Heart left ventricle (tissue), 16 donors: ENCODE measurements around the gene YPEL4. TPM values are rescaled to one million over a fixed set of nuclear protein-coding genes. Genes with fewer than 3 reads are reported as not detected.

Experiments used
- ATAC-seq, 4 donors: fragments of 200-7000 bp; cut with Tn5 transposase; one replicate each; pipeline ENCODE4 v1.9.1; 2020 to 2022; ENCODE audit warnings: moderate library complexity in 4 of 4, mild to moderate bottlenecking in 3 of 4, moderate number of reproducible peaks in 1 of 4
- DNase-seq, 5 donors: peaks; one replicate each; pipeline ENCODE4 v3.0.0-alpha.2; 2020
- H3K27ac ChIP-seq, 12 donors: fragments of 200-600 bp; sonication (generic) in 4 of 12; one replicate each; pipeline versions ENCODE4 v1.5.0 to v1.8.0; 2016 to 2022; ENCODE audit warnings: mild to moderate bottlenecking in 2 of 12
- H3K27me3 ChIP-seq, 9 donors: fragments of 200-600 bp; sonication (generic) in 2 of 9; one replicate each; pipeline versions ENCODE4 v1.5.1 to v1.8.0; 2016 to 2022; ENCODE audit warnings: mild to moderate bottlenecking in 3 of 9
- H3K36me3 ChIP-seq, 9 donors: fragments of 200-600 bp; sonication (generic) in 2 of 9; one replicate each; pipeline versions ENCODE4 v1.5.0 to v1.8.0; 2018 to 2022; ENCODE audit warnings: mild to moderate bottlenecking in 2 of 9
- H3K4me1 ChIP-seq, 12 donors: fragments of 200-600 bp; sonication (generic) in 4 of 12; one replicate each; pipeline versions ENCODE4 v1.5.0 to v1.8.0; 2016 to 2022; ENCODE audit warnings: mild to moderate bottlenecking in 3 of 12
- H3K4me3 ChIP-seq, 12 donors: fragments of 200-600 bp; sonication (generic) in 4 of 12; one replicate each; pipeline versions ENCODE4 v1.5.0 to v1.8.0; 2017 to 2022; ENCODE audit warnings: mild to moderate bottlenecking in 9 of 12, moderate library complexity in 4 of 12
- H3K9me3 ChIP-seq, 12 donors: fragments of 200-600 bp; sonication (generic) in 4 of 12; one replicate each; pipeline versions ENCODE4 v1.5.0 to v1.8.0; 2016 to 2022; ENCODE audit warnings: mild to moderate bottlenecking in 1 of 12
- CTCF ChIP-seq, 12 donors: fragments of 200-600 bp; sonication (generic) in 4 of 12; IDR thresholded peaks; one replicate each; pipeline versions ENCODE4 v1.5.0 to v1.8.0; 2018 to 2022; ENCODE audit warnings: antibody characterized with exemption in 12 of 12, mild to moderate bottlenecking in 5 of 12
- POLR2A ChIP-seq, 2 donors: fragments of 450-650 bp; IDR thresholded peaks; one replicate each; pipeline ENCODE4 v1.6.1; 2017; ENCODE audit warnings: antibody characterized with exemption in 2 of 2, mild to moderate bottlenecking in 2 of 2, moderate library complexity in 2 of 2
- WGBS, 4 donors: extraction: QIAGEN DNeasy Blood & Tissue Kit in 2 of 4; methylation state at CpG; one replicate each; pipeline versions ENCODE4 v1.1.5 to v1.1.7; 2013 to 2018; 5-methylcytosine and 5-hydroxymethylcytosine counted together
- intact Hi-C, 10 donors: fragments of 100-400 bp; cut with DNase I; formaldehyde crosslinking; loops; one replicate each; pipeline versions ENCODE4 v1.11.1 to v1.14.2; 2022
- polyA plus RNA-seq, 2 donors: library from polyadenylated mRNA; stranded (reverse); fragments of 200-250 nt; gene quantifications; one replicate each; pipeline ENCODE4 v1.2.3, GENCODE V29; 2013
- total RNA-seq, 9 donors: library from RNA; depleted of rRNA in 2 of 9; stranded (reverse); fragments of >200 nt in 2 of 9; fragmentation: NEBNext Ultra II Directional in 3 of 9; extraction: Animal tissue kit (Norgen Biotek cat#: 25700) in 3 of 9; gene quantifications; one replicate each; pipeline versions ENCODE4 v1.1.0 to v1.2.4, GENCODE V29; 2016 to 2023
- donor health status: ischemic (EF 13 %, LVEDD 7.1; RV severe dilation, severe dysfunction).
- donor health status: healthy with polysubstance abuse.
- donor health status: DM: no; HTN: yes; CAD: no.
- donor health status: DM: no; HTN: no; CAD: no.
- donor health status: ischemic (EF 25% LVEDD 6.9; RV normal size, moderate dysfunction).
- donor health status: ischemic (EF 25% LVEDD 5.7; RV mildly dilated, moderate dysfunction).
- donor health status: healthy.
- donor health status: DM: yes; HTN: yes; CAD: no.
- donor health status: ischemic (EF 35%, LVEDD 5.7; RV mildly dilated, moderate dysfunction).
- donor health status: nonischemic (EF 11% LVEDD 7.7; RV severe dilation, severe dysfunction).
- donor health status: DM: yes; HTN: yes; CAD: no.
- donor health status: PGD.
- donor health status: ischemic (EF 29% LVEDD 5.4; RV normal size, mild dysfunction).
- donor health status: nonischemic (EF 23%, LVEDD 6.1; RV moderate dilation, normal function).

The YPEL4 gene
- total and polyA plus RNA-seq, 11 donors, result 0.16 to 2.2 (median 0.67) TPM

DNA sequence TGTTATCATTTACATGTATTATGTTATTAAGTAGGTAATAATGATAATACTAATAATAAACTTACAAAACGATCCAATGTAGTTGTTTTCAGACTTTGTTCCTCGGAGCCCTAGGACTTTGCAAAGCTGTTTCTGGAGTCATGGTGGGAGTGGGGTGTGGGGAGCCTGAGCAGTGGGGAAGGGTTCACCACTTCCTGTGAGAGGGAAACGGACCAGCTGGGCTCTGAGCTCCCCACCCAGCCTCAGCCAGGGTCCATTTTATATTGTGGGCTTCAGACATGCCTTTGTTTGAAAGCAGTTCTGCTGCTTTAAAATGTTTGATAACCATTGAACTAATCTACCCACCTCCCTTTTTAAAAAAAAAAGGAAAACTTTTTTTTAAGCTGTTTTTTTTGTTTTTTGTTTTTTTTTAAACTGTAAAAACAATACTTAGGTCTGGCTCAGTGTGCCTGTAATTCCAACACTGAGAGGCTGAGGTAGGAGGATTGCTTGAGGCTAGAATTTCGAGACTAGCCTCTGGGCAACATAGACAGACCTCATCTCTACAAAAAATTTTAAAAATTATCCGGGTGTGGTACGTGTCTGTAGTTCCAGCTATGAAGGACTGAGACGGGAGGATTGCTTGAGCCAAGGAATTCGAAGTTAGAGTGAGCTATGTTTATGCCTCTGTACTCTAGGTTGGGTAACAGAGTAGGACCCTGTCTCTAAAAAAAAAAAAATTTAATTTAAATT lies 45.2 kb downstream of the YPEL4 start:
- DNase-seq (no peak), ATAC-seq (no peak)
- TF ChIP-seq CTCF (IDR thresholded peaks at IDR 0.05) (no peak), POLR2A (IDR thresholded peaks at IDR 0.05) (no peak)
- no peaks in the 10 kb centered on the region for H3K9me3 ChIP-seq
- peaks cover 0 to 66% (median 53%) of the 10 kb centered on the region in 9 donors for H3K36me3 ChIP-seq
- intact Hi-C loops, result no loop called here
- H3K27me3 ChIP-seq, result no peaks in the 10 kb centered on the region
- 60 to 62% (median 61%) methylated on average over 8 of the region's 8 CpGs for WGBS, 4 donors
- H3K4me3 ChIP-seq, result no peak overlapping the region
- no peak overlapping the region for H3K27ac ChIP-seq
- H3K4me1 ChIP-seq, result peaks cover 0 to 10% (median 0%) of the 10 kb centered on the region in 12 donors

- Histone ChIP-seq H3K36me3 (peaks cover 0 to 34% (median 23%) of the 10 kb centered on the region in 9 donors), H3K4me1 (peaks cover 0 to 34% (median 6%) of the 10 kb centered on the region in 12 donors), H3K27ac (no peak overlapping the region), H3K4me3 (no peak overlapping the region), H3K27me3 (peaks cover 0 to 4% (median 0%) of the 10 kb centered on the region in 9 donors), H3K9me3 (no peaks in the 10 kb centered on the region)
- TF ChIP-seq POLR2A (IDR thresholded peaks at IDR 0.05) (no peak), CTCF (IDR thresholded peaks at IDR 0.05) (no peak)
- ATAC-seq (no peak), DNase-seq (no peak)
- intact Hi-C loops, result no loop called here
- WGBS, 4 donors, result 89 to 96% (median 93%) methylated on average over 3 of the region's 3 CpGs
Measured at GRCh38 chr11:57601297-57601696, 48.4 kb downstream of the YPEL4 start.

DNA sequence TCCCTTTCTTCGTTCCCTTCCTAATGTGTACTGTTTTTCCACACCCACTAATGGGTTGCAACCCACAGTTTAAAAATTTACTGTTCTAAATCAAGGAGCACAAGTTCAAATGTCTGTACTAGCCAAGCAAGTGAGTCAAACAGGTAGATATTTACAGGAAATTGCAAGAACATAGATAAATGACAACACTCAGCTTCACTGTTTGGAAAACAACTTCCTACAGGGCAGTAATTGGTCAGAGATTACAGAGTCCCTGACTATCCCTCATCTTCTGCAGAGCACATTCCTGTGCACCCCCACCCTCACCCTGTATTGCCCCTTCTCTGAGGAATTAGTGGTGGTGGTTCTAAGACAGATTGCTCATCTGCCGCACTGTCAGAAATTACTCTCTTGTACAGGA lies 50.3 kb downstream of the YPEL4 start:
- intact Hi-C loops, result loop anchor here in 1 of 10 donors (5.0 kb wide), 2 partner anchors 37 to 38 kb away; no protein-coding TSS in a partner anchor
- Histone ChIP-seq H3K4me1 (peaks cover 0 to 31% (median 6%) of the 10 kb centered on the region in 12 donors), H3K27ac (peak overlapping the region in 9 of 12 donors; percentile 15 to 95 (median 89)), H3K36me3 (peaks cover 0 to 22% (median 8%) of the 10 kb centered on the region in 9 donors), H3K27me3 (peaks cover 0 to 4% (median 0%) of the 10 kb centered on the region in 9 donors), H3K4me3 (peak overlapping the region in 7 of 12 donors; percentile 54 to 83 (median 65)), H3K9me3 (no peaks in the 10 kb centered on the region)
- TF ChIP-seq CTCF (IDR thresholded peaks at IDR 0.05), result no peak
- no peak for TF ChIP-seq POLR2A (IDR thresholded peaks at IDR 0.05)
- 37 to 65% (median 39%) methylated on average over 2 of the region's 2 CpGs for WGBS, 4 donors
- DNase-seq (no peak), ATAC-seq (no peak)

- no peak for ATAC-seq
- intact Hi-C loops, result loop anchor here in 1 of 10 donors (5.0 kb wide), 2 partner anchors 36 to 39 kb away; no protein-coding TSS in a partner anchor
- no peak for DNase-seq
- Histone ChIP-seq H3K9me3 (no peaks in the 10 kb centered on the region), H3K4me3 (peak overlapping the region; percentile 33 to 83 (median 60)), H3K4me1 (peaks cover 0 to 26% (median 6%) of the 10 kb centered on the region in 12 donors), H3K27me3 (peaks cover 0 to 4% (median 0%) of the 10 kb centered on the region in 9 donors), H3K36me3 (peaks cover 0 to 22% (median 7%) of the 10 kb centered on the region in 9 donors), H3K27ac (peak overlapping the region; percentile 15 to 97 (median 89))
- TF ChIP-seq CTCF (IDR thresholded peaks at IDR 0.05) (no peak), POLR2A (IDR thresholded peaks at IDR 0.05) (no peak)
- WGBS, 4 donors, result 49 to 58% (median 55%) methylated on average over 5 of the region's 5 CpGs
Measured at GRCh38 chr11:57598831-57599155, 50.9 kb downstream of the YPEL4 start.
